ENCODE measurements around the gene ACSL1. TPM values are rescaled to one million over a fixed set of nuclear protein-coding genes. Genes with fewer than 3 reads are reported as not detected.
A peak's percentile ranks its signal among the peaks of the same experiment; 100 is the strongest.
"Not testable (repeated sequence)": the region's sequence is repeated elsewhere in the genome, so short reads cannot be mapped to it uniquely, and the experiment has no call there.

The ACSL1 gene
- polyA plus RNA-seq, 1 donor, result 13.8 TPM

GRCh38 chr4:184792950-184793555, 32.7 kb downstream of the ACSL1 start:
- H3K4me1 ChIP-seq (ENCODE audit: control insufficient read depth, insufficient read depth, low read length), result no peaks in the 10 kb centered on the region
- no peak overlapping the region for H3K4me3 ChIP-seq (ENCODE audit: low read length)
- no peak for DNase-seq
- H3K27me3 ChIP-seq (ENCODE audit: control insufficient read depth, insufficient read depth, low read length), result no peaks in the 10 kb centered on the region
- no peaks in the 10 kb centered on the region for H3K9me3 ChIP-seq (ENCODE audit: control insufficient read depth, low read depth, low read length)
- H3K36me3 ChIP-seq (ENCODE audit: control insufficient read depth, insufficient read depth, low read length), result no peaks in the 10 kb centered on the region
- no CpG with 5 or more reads among the region's 10 CpGs for WGBS (ENCODE audit: insufficient coverage, low lambda C conversion rate)
- no peak overlapping the region for H3K27ac ChIP-seq (ENCODE audit: low read length)

- H3K27ac ChIP-seq (ENCODE audit: low read length), result no peak overlapping the region
- H3K27me3 ChIP-seq (ENCODE audit: control insufficient read depth, insufficient read depth, low read length), result no peaks in the 10 kb centered on the region
- no peak for DNase-seq
- no peak overlapping the region for H3K4me3 ChIP-seq (ENCODE audit: low read length)
- H3K36me3 ChIP-seq (ENCODE audit: control insufficient read depth, insufficient read depth, low read length), result no peaks in the 10 kb centered on the region
- no peaks in the 10 kb centered on the region for H3K4me1 ChIP-seq (ENCODE audit: control insufficient read depth, insufficient read depth, low read length)
- WGBS (ENCODE audit: insufficient coverage, low lambda C conversion rate), result no CpG with 5 or more reads among the region's 8 CpGs
- no peaks in the 10 kb centered on the region for H3K9me3 ChIP-seq (ENCODE audit: control insufficient read depth, low read depth, low read length)
These were observed 33.4 kb downstream of the ACSL1 start for GRCh38 chr4:184792334-184792733.

GRCh38 chr4:184790826-184791225, 34.9 kb downstream of the ACSL1 start:
- no peaks in the 10 kb centered on the region for H3K27me3 ChIP-seq (ENCODE audit: control insufficient read depth, insufficient read depth, low read length)
- H3K4me3 ChIP-seq (ENCODE audit: low read length), result no peak overlapping the region
- H3K36me3 ChIP-seq (ENCODE audit: control insufficient read depth, insufficient read depth, low read length), result peaks cover 3% of the 10 kb centered on the region
- WGBS (ENCODE audit: insufficient coverage, low lambda C conversion rate), result 83% methylated on average over 1 of the region's 3 CpGs
- no peaks in the 10 kb centered on the region for H3K9me3 ChIP-seq (ENCODE audit: control insufficient read depth, low read depth, low read length)
- no peak overlapping the region for H3K27ac ChIP-seq (ENCODE audit: low read length)
- no peak for DNase-seq
- H3K4me1 ChIP-seq (ENCODE audit: control insufficient read depth, insufficient read depth, low read length), result no peaks in the 10 kb centered on the region

- Histone ChIP-seq H3K27ac (ENCODE audit: low read length) (no peak overlapping the region), H3K36me3 (ENCODE audit: control insufficient read depth, insufficient read depth, low read length) (peaks cover 3% of the 10 kb centered on the region), H3K4me3 (ENCODE audit: low read length) (no peak overlapping the region), H3K9me3 (ENCODE audit: control insufficient read depth, low read depth, low read length) (no peaks in the 10 kb centered on the region), H3K27me3 (ENCODE audit: control insufficient read depth, insufficient read depth, low read length) (no peaks in the 10 kb centered on the region), H3K4me1 (ENCODE audit: control insufficient read depth, insufficient read depth, low read length) (no peaks in the 10 kb centered on the region)
- DNase-seq, result no peak
- no CpG with 5 or more reads among the region's 6 CpGs for WGBS (ENCODE audit: insufficient coverage, low lambda C conversion rate)
These were observed 37.8 kb downstream of the ACSL1 start for GRCh38 chr4:184787766-184788503.

- H3K27ac ChIP-seq (ENCODE audit: low read length), result no peak overlapping the region
- H3K9me3 ChIP-seq (ENCODE audit: control insufficient read depth, low read depth, low read length), result no peaks in the 10 kb centered on the region
- DNase-seq, result no peak
- H3K4me3 ChIP-seq (ENCODE audit: low read length), result no peak overlapping the region
- H3K4me1 ChIP-seq (ENCODE audit: control insufficient read depth, insufficient read depth, low read length), result no peaks in the 10 kb centered on the region
- H3K36me3 ChIP-seq (ENCODE audit: control insufficient read depth, insufficient read depth, low read length), result peaks cover 3% of the 10 kb centered on the region
- no peaks in the 10 kb centered on the region for H3K27me3 ChIP-seq (ENCODE audit: control insufficient read depth, insufficient read depth, low read length)
- WGBS (ENCODE audit: insufficient coverage, low lambda C conversion rate), result 100% methylated on average over 1 of the region's 9 CpGs
These were observed 40.0 kb downstream of the ACSL1 start for GRCh38 chr4:184785813-184786212.

- Histone ChIP-seq H3K27ac (ENCODE audit: low read length) (no peak overlapping the region), H3K27me3 (ENCODE audit: control insufficient read depth, insufficient read depth, low read length) (no peaks in the 10 kb centered on the region), H3K4me1 (ENCODE audit: control insufficient read depth, insufficient read depth, low read length) (no peaks in the 10 kb centered on the region), H3K36me3 (ENCODE audit: control insufficient read depth, insufficient read depth, low read length) (peaks cover 3% of the 10 kb centered on the region), H3K4me3 (ENCODE audit: low read length) (no peak overlapping the region), H3K9me3 (ENCODE audit: control insufficient read depth, low read depth, low read length) (no peaks in the 10 kb centered on the region)
- no CpG with 5 or more reads among the region's 8 CpGs for WGBS (ENCODE audit: insufficient coverage, low lambda C conversion rate)
- DNase-seq, result no peak
These were observed 41.0 kb downstream of the ACSL1 start for GRCh38 chr4:184784628-184785257.

GRCh38 chr4:184782731-184783373, 42.9 kb downstream of the ACSL1 start:
- Histone ChIP-seq H3K9me3 (ENCODE audit: control insufficient read depth, low read depth, low read length) (no peaks in the 10 kb centered on the region), H3K36me3 (ENCODE audit: control insufficient read depth, insufficient read depth, low read length) (peaks cover 3% of the 10 kb centered on the region), H3K4me3 (ENCODE audit: low read length) (no peak overlapping the region), H3K4me1 (ENCODE audit: control insufficient read depth, insufficient read depth, low read length) (no peaks in the 10 kb centered on the region), H3K27me3 (ENCODE audit: control insufficient read depth, insufficient read depth, low read length) (no peaks in the 10 kb centered on the region), H3K27ac (ENCODE audit: low read length) (no peak overlapping the region)
- peak in 1 of 2 donors; percentile 2 for DNase-seq
- no CpG with 5 or more reads among the region's 17 CpGs for WGBS (ENCODE audit: insufficient coverage, low lambda C conversion rate)

GRCh38 chr4:184779160-184779559, 46.6 kb downstream of the ACSL1 start:
- not testable (repeated sequence) for H3K4me1 ChIP-seq (ENCODE audit: control insufficient read depth, insufficient read depth, low read length); H3K9me3 ChIP-seq (ENCODE audit: control insufficient read depth, low read depth, low read length); H3K27ac ChIP-seq (ENCODE audit: low read length); DNase-seq; H3K36me3 ChIP-seq (ENCODE audit: control insufficient read depth, insufficient read depth, low read length); H3K27me3 ChIP-seq (ENCODE audit: control insufficient read depth, insufficient read depth, low read length); H3K4me3 ChIP-seq (ENCODE audit: low read length)
- WGBS (ENCODE audit: insufficient coverage, low lambda C conversion rate), result 100% methylated on average over 2 of the region's 4 CpGs

GRCh38 chr4:184778325-184778724, 47.4 kb downstream of the ACSL1 start:
- no CpG with 5 or more reads among the region's 8 CpGs for WGBS (ENCODE audit: insufficient coverage, low lambda C conversion rate)
- no peaks in the 10 kb centered on the region for H3K36me3 ChIP-seq (ENCODE audit: control insufficient read depth, insufficient read depth, low read length)
- no peak overlapping the region for H3K4me3 ChIP-seq (ENCODE audit: low read length)
- no peaks in the 10 kb centered on the region for H3K27me3 ChIP-seq (ENCODE audit: control insufficient read depth, insufficient read depth, low read length)
- no peak overlapping the region for H3K27ac ChIP-seq (ENCODE audit: low read length)
- H3K9me3 ChIP-seq (ENCODE audit: control insufficient read depth, low read depth, low read length), result no peaks in the 10 kb centered on the region
- no peaks in the 10 kb centered on the region for H3K4me1 ChIP-seq (ENCODE audit: control insufficient read depth, insufficient read depth, low read length)
- no peak for DNase-seq

GRCh38 chr4:184776821-184777220, 48.9 kb downstream of the ACSL1 start:
- no peaks in the 10 kb centered on the region for H3K9me3 ChIP-seq (ENCODE audit: control insufficient read depth, low read depth, low read length)
- H3K36me3 ChIP-seq (ENCODE audit: control insufficient read depth, insufficient read depth, low read length), result no peaks in the 10 kb centered on the region
- H3K27me3 ChIP-seq (ENCODE audit: control insufficient read depth, insufficient read depth, low read length), result no peaks in the 10 kb centered on the region
- no peak overlapping the region for H3K4me3 ChIP-seq (ENCODE audit: low read length)
- WGBS (ENCODE audit: insufficient coverage, low lambda C conversion rate), result no CpG with 5 or more reads among the region's 5 CpGs
- no peak for DNase-seq
- H3K27ac ChIP-seq (ENCODE audit: low read length), result no peak overlapping the region
- no peaks in the 10 kb centered on the region for H3K4me1 ChIP-seq (ENCODE audit: control insufficient read depth, insufficient read depth, low read length)
